HG03064 (cell line): ENCODE data around the gene SOX6.
"Not testable (repeated sequence)": the region's sequence is repeated elsewhere in the genome, so short reads cannot be mapped to it uniquely, and the experiment has no call there.

Experiments used
- ATAC-seq: cut with Tn5 transposase; IDR thresholded peaks from one replicate; pipeline ENCODE4 v1.9.1; 2021; ENCODE audit warnings: low read depth; ENCODE audit not compliant: unreplicated experiment

SOX6 gene

GRCh38 chr11:16078936-16079335 lies 277.4 kb downstream of the SOX6 start:
- ATAC-seq, result no peak

- ATAC-seq, result no peak
Measured at GRCh38 chr11:16070573-16070972, 285.8 kb downstream of the SOX6 start.

- not testable (repeated sequence) for ATAC-seq
Measured at GRCh38 chr11:16067268-16067667, 289.1 kb downstream of the SOX6 start.

GRCh38 chr11:16059332-16059731 lies 297.0 kb downstream of the SOX6 start:
- no peak for ATAC-seq

GRCh38 chr11:16058671-16059070 lies 297.7 kb downstream of the SOX6 start:
- no peak for ATAC-seq

GRCh38 chr11:16052750-16053149 lies 303.6 kb downstream of the SOX6 start:
- no peak for ATAC-seq

GRCh38 chr11:16049611-16050010 lies 306.7 kb downstream of the SOX6 start:
- no peak for ATAC-seq

- no peak for ATAC-seq
Measured at GRCh38 chr11:16047073-16047472, 309.3 kb downstream of the SOX6 start.

GRCh38 chr11:16043617-16044016 lies 312.7 kb downstream of the SOX6 start:
- ATAC-seq, result no peak

GRCh38 chr11:16041207-16041606 lies 315.1 kb downstream of the SOX6 start:
- no peak for ATAC-seq

GRCh38 chr11:16040151-16040550 lies 316.2 kb downstream of the SOX6 start:
- ATAC-seq, result no peak

- no peak for ATAC-seq
Measured at GRCh38 chr11:16037179-16037578, 319.2 kb downstream of the SOX6 start.

- no peak for ATAC-seq
Measured at GRCh38 chr11:16036218-16036617, 320.1 kb downstream of the SOX6 start.

GRCh38 chr11:16034074-16034473 lies 322.3 kb downstream of the SOX6 start:
- ATAC-seq, result no peak

- no peak for ATAC-seq
Measured at GRCh38 chr11:16032974-16033373, 323.4 kb downstream of the SOX6 start.

- ATAC-seq, result no peak
Measured at GRCh38 chr11:16031210-16031609, 325.1 kb downstream of the SOX6 start.

GRCh38 chr11:16030664-16031063 lies 325.7 kb downstream of the SOX6 start:
- no peak for ATAC-seq

GRCh38 chr11:16029151-16029550 lies 327.2 kb downstream of the SOX6 start:
- ATAC-seq, result not testable (repeated sequence)

- ATAC-seq, result no peak
Measured at GRCh38 chr11:16028419-16028818, 327.9 kb downstream of the SOX6 start.

GRCh38 chr11:16027621-16028020 lies 328.7 kb downstream of the SOX6 start:
- no peak for ATAC-seq

GRCh38 chr11:16026849-16027248 lies 329.5 kb downstream of the SOX6 start:
- ATAC-seq, result no peak

GRCh38 chr11:16018931-16019330 lies 337.4 kb downstream of the SOX6 start:
- ATAC-seq, result no peak

GRCh38 chr11:16016468-16016829 lies 339.9 kb downstream of the SOX6 start:
- ATAC-seq, result no peak
